GM18858 (cell line): ENCODE measurements around the gene NCL.
"Not testable (repeated sequence)": the region's sequence is repeated elsewhere in the genome, so short reads cannot be mapped to it uniquely, and the experiment has no call there.

ENCODE experiments used
- ATAC-seq: cut with Tn5 transposase; IDR thresholded peaks from one replicate; pipeline ENCODE4 v1.9.1; 2021; ENCODE audit not compliant: unreplicated experiment

The NCL gene

GRCh38 chr2:231467613-231468530, 3.6 kb upstream of the NCL start:
- no peak for ATAC-seq

- no peak for ATAC-seq
These were observed 2.8 kb upstream of the NCL start for GRCh38 chr2:231467016-231467545.

GRCh38 chr2:231464576-231465540, 574 bp upstream of the NCL start:
- ATAC-seq = no peak

- no peak for ATAC-seq
These were observed 1.4 kb downstream of the NCL start for GRCh38 chr2:231462729-231463465.

GRCh38 chr2:231461516-231461971, 2.7 kb downstream of the NCL start:
- no peak for ATAC-seq

- ATAC-seq = not testable (repeated sequence)
These were observed 3.4 kb downstream of the NCL start for GRCh38 chr2:231460841-231461240.

- ATAC-seq = no peak
These were observed 4.0 kb downstream of the NCL start for GRCh38 chr2:231460073-231460835.

- ATAC-seq = no peak
These were observed 5.9 kb downstream of the NCL start for GRCh38 chr2:231458368-231458767.

- ATAC-seq = no peak
These were observed 7.2 kb downstream of the NCL start for GRCh38 chr2:231457101-231457500.

- no peak for ATAC-seq
These were observed 7.8 kb downstream of the NCL start for GRCh38 chr2:231456295-231457004.

- ATAC-seq = no peak
These were observed 8.4 kb downstream of the NCL start for GRCh38 chr2:231455890-231456289.

- ATAC-seq = no peak
These were observed 9.1 kb downstream of the NCL start for GRCh38 chr2:231455222-231455621.

GRCh38 chr2:231454361-231454791, 9.9 kb downstream of the NCL start:
- ATAC-seq = no peak

GRCh38 chr2:231452799-231453508, 11.3 kb downstream of the NCL start:
- ATAC-seq = no peak

- ATAC-seq = no peak
These were observed 13.7 kb downstream of the NCL start for GRCh38 chr2:231450548-231450989.

GRCh38 chr2:231449503-231450054, 14.7 kb downstream of the NCL start:
- ATAC-seq = no peak

GRCh38 chr2:231436957-231437356, 27.3 kb downstream of the NCL start:
- ATAC-seq = no peak

GRCh38 chr2:231433990-231434389, 30.3 kb downstream of the NCL start:
- no peak for ATAC-seq
